Measurements from ENCODE around the gene MAP7. TPM values are rescaled to one million over a fixed set of nuclear protein-coding genes. Genes with fewer than 3 reads are reported as not detected.

Gene MAP7
- total and polyA plus RNA-seq, 4 donors = 3.2 to 17.5 (median 8.3) TPM

GRCh38 chr6:136576821-136577220 lies 26.6 kb upstream of the MAP7 start:
- Histone ChIP-seq H3K27ac (ENCODE audit: low read depth in 1 of 2, low read length in 2 of 2) (no peak overlapping the region), H3K27me3 (ENCODE audit: control insufficient read depth in 4 of 4, insufficient read depth in 4 of 4, low read length in 3 of 4) (no peaks in the 10 kb centered on the region), H3K4me1 (ENCODE audit: control insufficient read depth in 4 of 4, insufficient read depth in 4 of 4, low read length in 3 of 4) (no peaks in the 10 kb centered on the region), H3K4me3 (ENCODE audit: low read depth in 1 of 3, low read length in 3 of 3) (no peak overlapping the region), H3K36me3 (ENCODE audit: control insufficient read depth in 4 of 4, insufficient read depth in 3 of 4, low read depth in 1 of 4, low read length in 3 of 4) (peaks cover 10 to 28% (median 19%) of the 10 kb centered on the region in 4 donors), H3K9ac (ENCODE audit: low read depth in 1 of 2, low read length in 2 of 2) (no peak overlapping the region), H3K9me3 (ENCODE audit: control insufficient read depth in 4 of 4, low read length in 3 of 4) (peaks cover 0 to under 1% (median 0%) of the 10 kb centered on the region in 4 donors)
- DNase-seq (ENCODE audit: low spot score) = no peak
- 97% methylated on average over 6 of the region's 6 CpGs for WGBS
- TF ChIP-seq TAF1 (conservative IDR thresholded peaks at IDR 0.05) = no peak

- no peak for TF ChIP-seq ZBTB33 (IDR thresholded peaks at IDR 0.05)
- TF ChIP-seq FOXA2 (IDR thresholded peaks at IDR 0.05) = no peak
- TF ChIP-seq RAD21 (IDR thresholded peaks at IDR 0.05) = no peak
- TF ChIP-seq YY1 (IDR thresholded peaks at IDR 0.05) = no peak
- TF ChIP-seq GABPA (IDR thresholded peaks at IDR 0.05 in 1 of 2, conservative IDR thresholded peaks at IDR 0.05 in 1 of 2) = no peak
- TF ChIP-seq HNF4A (conservative IDR thresholded peaks at IDR 0.05) = no peak
- TF ChIP-seq SP1 (IDR thresholded peaks at IDR 0.05) = no peak
- TF ChIP-seq REST (IDR thresholded peaks at IDR 0.05) = no peak
- no peak for TF ChIP-seq NR2F2 (IDR thresholded peaks at IDR 0.05)
- TF ChIP-seq TAF1 (conservative IDR thresholded peaks at IDR 0.05) = no peak
- TF ChIP-seq CTCF (IDR thresholded peaks at IDR 0.05; ENCODE audit: low read depth, low read length, missing input control) = no peak
- TF ChIP-seq MAX (IDR thresholded peaks at IDR 0.05) = no peak
- TF ChIP-seq JUND (IDR thresholded peaks at IDR 0.05) = no peak
- no peak for TF ChIP-seq ATF3 (IDR thresholded peaks at IDR 0.05)
- TF ChIP-seq RXRA (IDR thresholded peaks at IDR 0.05) = no peak
- no peak for TF ChIP-seq EGR1 (IDR thresholded peaks at IDR 0.05; ENCODE audit: low read depth in 2 of 2)
- TF ChIP-seq HNF4G (IDR thresholded peaks at IDR 0.05) = no peak
- TF ChIP-seq FOXA1 (IDR thresholded peaks at IDR 0.05) = no peak
- H3K9ac ChIP-seq (ENCODE audit: low read depth in 1 of 2, low read length in 2 of 2) = no peak overlapping the region
- H3K27me3 ChIP-seq (ENCODE audit: control insufficient read depth in 4 of 4, insufficient read depth in 4 of 4, low read length in 3 of 4) = no peaks in the 10 kb centered on the region
- no peak overlapping the region for H3K27ac ChIP-seq (ENCODE audit: low read depth in 1 of 2, low read length in 2 of 2)
- peaks cover 3 to 20% (median 8%) of the 10 kb centered on the region in 4 donors for H3K36me3 ChIP-seq (ENCODE audit: control insufficient read depth in 4 of 4, insufficient read depth in 3 of 4, low read depth in 1 of 4, low read length in 3 of 4)
- peaks cover 0 to 6% (median 2%) of the 10 kb centered on the region in 4 donors for H3K4me1 ChIP-seq (ENCODE audit: control insufficient read depth in 4 of 4, insufficient read depth in 4 of 4, low read length in 3 of 4)
- H3K9me3 ChIP-seq (ENCODE audit: control insufficient read depth in 4 of 4, low read length in 3 of 4) = peaks cover 0 to 10% (median 6%) of the 10 kb centered on the region in 4 donors
- DNase-seq (ENCODE audit: low spot score) = no peak
- H3K4me3 ChIP-seq (ENCODE audit: low read depth in 1 of 3, low read length in 3 of 3) = no peak overlapping the region
Observed at GRCh38 chr6:136571496-136571895, 21.3 kb upstream of the MAP7 start.
